CD4-positive, alpha-beta T cell (primary cell): ENCODE data around the gene MTRR. TPM values are rescaled to one million over a fixed set of nuclear protein-coding genes. Genes with fewer than 3 reads are reported as not detected.
"Not testable (repeated sequence)": the region's sequence is repeated elsewhere in the genome, so short reads cannot be mapped to it uniquely, and the experiment has no call there.

ENCODE experiments used
- ATAC-seq: fragments of 200-7000 bp; cut with Tn5 transposase; one replicate; pipeline ENCODE4 v1.10.0; 2022; ENCODE audit warnings: mild to moderate bottlenecking; ENCODE audit not compliant: poor library complexity
- CTCF ChIA-PET: fragments of 350-600 bp; sonication (Branson Sonifier 250); formaldehyde crosslinking; loops from one replicate; lab custom pipeline; 2021; ENCODE audit warnings: antibody characterized with exemption, inconsistent platforms; lab: Charles Lee
- POLR2A ChIA-PET: fragments of 350-600 bp; sonication (Branson Sonifier 250); formaldehyde crosslinking; loops from one replicate; lab custom pipeline; 2021; ENCODE audit warnings: antibody characterized with exemption, inconsistent platforms; lab: Charles Lee
- DNase-seq, 14 experiments: peaks; one replicate each; pipeline ENCODE4 v3.0.0-alpha.2; 2013 to 2020; ENCODE audit warnings: mixed read lengths in 2 of 14
- H3K27ac ChIP-seq, 2 donors: one replicate each; pipeline versions ENCODE4 v1.5.1 to v1.7.0; 2013; ENCODE audit warnings: low read length in 2 of 2, low read depth in 1 of 2, mild to moderate bottlenecking in 1 of 2
- H3K27me3 ChIP-seq, 2 experiments: 1 replicate in 1 of 2; 2 replicates in 1 of 2; pipeline versions ENCODE4 v1.6.1 to v1.7.0; 2013; ENCODE audit warnings: low read length in 2 of 2, control low read depth in 1 of 2, mild to moderate bottlenecking in 1 of 2, moderate library complexity in 1 of 2; ENCODE audit not compliant: insufficient read depth in 2 of 2, control insufficient read depth in 1 of 2
- H3K36me3 ChIP-seq: one replicate; pipeline ENCODE4 v1.6.1; 2013; ENCODE audit warnings: low read length, control low read depth; ENCODE audit not compliant: insufficient read depth
- H3K4me1 ChIP-seq: one replicate; pipeline ENCODE4 v1.6.1; 2013; ENCODE audit warnings: low read length, control low read depth; ENCODE audit not compliant: insufficient read depth
- H3K4me3 ChIP-seq: one replicate; pipeline ENCODE4 v1.5.1; 2013; ENCODE audit warnings: mild to moderate bottlenecking, low read length, moderate library complexity
- H3K9me3 ChIP-seq, 2 experiments: 1 replicate in 1 of 2; 2 replicates in 1 of 2; pipeline versions ENCODE4 v1.6.1 to v1.7.0; 2013; ENCODE audit warnings: low read length in 2 of 2, mild to moderate bottlenecking in 2 of 2, control low read depth in 1 of 2, moderate library complexity in 1 of 2; ENCODE audit not compliant: control insufficient read depth in 1 of 2, insufficient read depth in 1 of 2
- H3K27ac Mint-ChIP-seq: one replicate; pipeline ENCODE4 v1.8.0; 2020; ENCODE audit warnings: mixed read lengths
- H3K27me3 Mint-ChIP-seq: one replicate; pipeline ENCODE4 v1.8.0; 2021; ENCODE audit warnings: mixed read lengths
- H3K36me3 Mint-ChIP-seq: one replicate; pipeline ENCODE4 v1.8.0; 2021; ENCODE audit warnings: low read depth, mixed read lengths
- H3K4me1 Mint-ChIP-seq: one replicate; pipeline ENCODE4 v1.8.0; 2021; ENCODE audit warnings: low read depth, mixed read lengths
- H3K4me3 Mint-ChIP-seq: one replicate; pipeline ENCODE4 v1.8.0; 2020; ENCODE audit warnings: mild to moderate bottlenecking, mixed read lengths
- H3K9me3 Mint-ChIP-seq: one replicate; pipeline ENCODE4 v1.8.0; 2020; ENCODE audit warnings: mixed read lengths
- CTCF ChIP-seq: fragments of 200-600 bp; IDR thresholded peaks from one replicate; pipeline ENCODE4 v1.8.0; 2022; ENCODE audit warnings: antibody characterized with exemption, mild to moderate bottlenecking
- intact Hi-C, 2 experiments: fragments of 100-400 bp; cut with DNase I in 1 of 2; cut with micrococcal nuclease in 1 of 2; formaldehyde crosslinking; loops; one replicate each; pipeline versions ENCODE4 v1.15.1 to v1.9.0; 2023 to 2025; cut with DNase I, micrococcal nuclease
- total RNA-seq, 174 experiments: library from RNA in 2 of 174; stranded (reverse) in 2 of 174; gene quantifications; one replicate each; pipeline ENCODE4 v1.2.3 and lab custom pipeline; 2021 to 2026

MTRR gene
- total RNA-seq, 2 experiments from 2014 or later: 74.6 to 77.5 TPM

GRCh38 chr5:7907612-7908011 is 38.7 kb downstream of the MTRR start:
- POLR2A ChIA-PET: no interaction called here
- CTCF ChIA-PET: no interaction called here
- H3K36me3 ChIP-seq: peaks cover 17% of the 10 kb centered on the region
- peaks cover 7 to 23% of the 10 kb centered on the region in 2 experiments for H3K9me3 ChIP-seq
- no peaks in the 10 kb centered on the region for H3K4me1 ChIP-seq
- no peak overlapping the region for H3K4me3 ChIP-seq
- Mint-ChIP-seq H3K36me3 (peaks cover 90% of the 10 kb centered on the region), H3K4me3 (no peak overlapping the region), H3K9me3 (peaks cover 16% of the 10 kb centered on the region), H3K27me3 (no peaks in the 10 kb centered on the region), H3K4me1 (no peaks in the 10 kb centered on the region), H3K27ac (no peak overlapping the region)
- TF ChIP-seq CTCF: no peak
- no peak overlapping the region for H3K27ac ChIP-seq
- no peaks in the 10 kb centered on the region for H3K27me3 ChIP-seq
- intact Hi-C loops: no loop called here
- ATAC-seq (no peak), DNase-seq (no peak)

- Histone ChIP-seq H3K9me3 (peaks cover 7 to 23% of the 10 kb centered on the region in 2 experiments), H3K27ac (no peak overlapping the region), H3K4me3 (no peak overlapping the region), H3K36me3 (peaks cover 14% of the 10 kb centered on the region), H3K27me3 (no peaks in the 10 kb centered on the region), H3K4me1 (no peaks in the 10 kb centered on the region)
- no peak overlapping the region for H3K4me3 Mint-ChIP-seq
- no peak for TF ChIP-seq CTCF
- ChIA-PET POLR2A (no interaction called here), CTCF (no interaction called here)
- no peaks in the 10 kb centered on the region for H3K27me3 Mint-ChIP-seq
- H3K4me1 Mint-ChIP-seq: no peaks in the 10 kb centered on the region
- ATAC-seq: no peak
- no peak for DNase-seq
- H3K36me3 Mint-ChIP-seq: peaks cover 88% of the 10 kb centered on the region
- H3K27ac Mint-ChIP-seq: no peak overlapping the region
- peaks cover 21% of the 10 kb centered on the region for H3K9me3 Mint-ChIP-seq
- intact Hi-C loops: no loop called here
Measured at GRCh38 chr5:7908317-7908716, 39.4 kb downstream of the MTRR start.

GRCh38 chr5:7910738-7911428 is 41.9 kb downstream of the MTRR start:
- Mint-ChIP-seq H3K4me1 (no peaks in the 10 kb centered on the region), H3K27me3 (no peaks in the 10 kb centered on the region), H3K27ac (no peak overlapping the region), H3K9me3 (peaks cover 21% of the 10 kb centered on the region), H3K4me3 (no peak overlapping the region), H3K36me3 (peaks cover 62% of the 10 kb centered on the region)
- Histone ChIP-seq H3K4me1 (no peaks in the 10 kb centered on the region), H3K27ac (no peak overlapping the region), H3K27me3 (no peaks in the 10 kb centered on the region), H3K4me3 (no peak overlapping the region), H3K9me3 (peaks cover 12 to 28% of the 10 kb centered on the region in 2 experiments), H3K36me3 (peaks cover 10% of the 10 kb centered on the region)
- CTCF ChIA-PET: interaction anchor here (1.1 kb wide), 1 partner anchor 24 kb away, joined by 3 read pairs; no protein-coding TSS in a partner anchor
- POLR2A ChIA-PET: no interaction called here
- intact Hi-C loops: no loop called here
- DNase-seq (no peak), ATAC-seq (no peak)
- no peak for TF ChIP-seq CTCF

- DNase-seq, H3K36me3 ChIP-seq, ATAC-seq, H3K4me1 Mint-ChIP-seq, intact Hi-C loops, POLR2A ChIA-PET, H3K27ac Mint-ChIP-seq, H3K27ac ChIP-seq, H3K4me3 ChIP-seq, H3K4me3 Mint-ChIP-seq, H3K27me3 Mint-ChIP-seq, H3K4me1 ChIP-seq, H3K27me3 ChIP-seq: not testable (repeated sequence)
- H3K36me3 Mint-ChIP-seq: peaks cover 57% of the 10 kb centered on the region
- peaks cover 21% of the 10 kb centered on the region for H3K9me3 Mint-ChIP-seq
- H3K9me3 ChIP-seq: peaks cover 12 to 28% of the 10 kb centered on the region in 2 experiments
- CTCF ChIA-PET: interaction anchor here (1.1 kb wide), 1 partner anchor 24 kb away, joined by 3 read pairs; no protein-coding TSS in a partner anchor
Measured at GRCh38 chr5:7911429-7911771, 42.5 kb downstream of the MTRR start.
